HG03064 (cell line): ENCODE measurements around the gene SSBP2.

ENCODE experiments used
- ATAC-seq: cut with Tn5 transposase; IDR thresholded peaks from one replicate; pipeline ENCODE4 v1.9.1; 2021; ENCODE audit warnings: low read depth; ENCODE audit not compliant: unreplicated experiment

Gene SSBP2

DNA sequence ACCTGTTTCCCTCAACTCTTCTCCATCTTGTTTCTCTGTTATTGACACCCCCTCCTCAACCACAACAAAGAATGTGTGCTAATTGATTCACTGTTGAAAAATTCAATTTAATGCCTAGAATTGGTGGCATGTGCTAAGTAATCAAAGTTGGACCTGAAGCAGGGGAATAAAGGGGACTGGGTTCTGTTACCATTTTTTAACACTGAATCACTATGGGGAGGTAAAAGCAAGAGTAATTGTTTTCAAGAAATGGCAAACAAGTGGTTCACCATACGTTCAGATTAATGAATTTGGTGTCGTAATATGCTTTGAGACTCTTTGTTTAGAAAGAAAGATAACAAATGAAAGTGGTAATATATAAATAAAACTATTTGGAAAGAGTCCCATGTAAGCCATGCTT, 17.0 kb upstream of the SSBP2 start:
- no peak for ATAC-seq

DNA sequence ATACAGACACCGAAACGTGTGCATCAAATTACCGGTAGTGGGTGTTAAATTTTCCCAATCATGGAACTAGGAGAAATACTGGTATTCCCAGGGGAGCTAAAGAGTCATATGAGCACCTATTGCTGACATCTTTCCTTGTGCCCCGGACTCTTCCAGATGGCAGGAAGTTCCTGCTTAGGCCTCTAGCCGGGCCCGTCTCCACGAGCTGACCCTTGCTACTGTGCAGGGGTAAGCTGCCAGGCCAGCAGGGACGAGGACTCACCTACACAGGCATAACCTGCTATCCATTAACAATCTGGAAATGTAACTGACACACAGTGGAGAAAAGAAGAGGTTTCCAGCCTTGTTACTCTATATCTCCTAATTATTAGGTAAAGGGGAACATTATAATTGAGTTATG, 16.2 kb upstream of the SSBP2 start:
- no peak for ATAC-seq

DNA sequence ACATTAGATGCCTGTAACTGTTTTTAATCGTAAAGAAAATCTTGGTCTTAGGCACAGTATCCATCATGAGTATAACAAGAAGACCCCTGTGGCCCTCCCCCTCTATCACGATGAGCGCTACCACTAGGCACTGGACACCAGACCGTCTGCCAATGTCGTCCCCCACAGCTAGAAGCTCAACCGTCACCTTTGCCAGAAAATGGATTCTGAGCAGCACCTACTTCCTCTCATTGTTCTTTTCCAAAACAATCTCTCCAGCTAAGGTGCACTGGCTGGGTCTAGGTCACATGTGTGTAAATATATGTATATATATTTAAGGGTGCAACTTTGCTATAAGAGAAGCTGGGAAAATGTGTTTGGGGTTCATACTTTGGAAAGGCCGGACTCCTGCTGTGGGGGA, 15.7 kb upstream of the SSBP2 start:
- no peak for ATAC-seq

DNA sequence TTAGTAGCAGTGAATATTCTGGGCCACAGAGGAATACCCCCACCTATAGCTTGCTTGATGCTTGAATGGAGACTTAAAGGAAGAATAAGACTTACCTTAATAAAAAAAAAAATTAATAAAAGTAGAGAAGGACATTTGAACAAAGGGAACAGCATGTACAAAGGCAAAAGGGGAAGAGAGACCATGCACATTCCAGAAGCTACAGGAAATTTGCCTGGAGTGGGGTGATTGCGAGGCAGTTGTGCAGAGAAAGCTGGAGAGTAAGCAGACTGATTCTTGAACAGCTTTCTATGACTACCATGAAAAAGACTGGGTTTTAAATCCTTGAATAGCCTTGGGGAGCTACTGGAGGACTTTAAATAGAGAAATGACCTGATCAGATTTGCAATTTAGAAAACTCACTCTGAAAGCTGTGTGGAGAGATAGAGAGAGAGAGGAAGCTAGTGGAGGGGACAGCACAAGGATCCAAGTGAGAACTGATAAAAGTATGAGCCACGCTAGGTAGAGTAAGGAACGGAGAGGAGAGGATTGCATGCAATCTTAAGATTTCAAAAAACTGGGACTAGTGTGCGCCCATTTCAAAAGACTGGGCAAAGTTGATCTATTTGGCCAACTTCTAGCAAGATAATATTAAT, 12.5 kb upstream of the SSBP2 start:
- no peak for ATAC-seq

DNA sequence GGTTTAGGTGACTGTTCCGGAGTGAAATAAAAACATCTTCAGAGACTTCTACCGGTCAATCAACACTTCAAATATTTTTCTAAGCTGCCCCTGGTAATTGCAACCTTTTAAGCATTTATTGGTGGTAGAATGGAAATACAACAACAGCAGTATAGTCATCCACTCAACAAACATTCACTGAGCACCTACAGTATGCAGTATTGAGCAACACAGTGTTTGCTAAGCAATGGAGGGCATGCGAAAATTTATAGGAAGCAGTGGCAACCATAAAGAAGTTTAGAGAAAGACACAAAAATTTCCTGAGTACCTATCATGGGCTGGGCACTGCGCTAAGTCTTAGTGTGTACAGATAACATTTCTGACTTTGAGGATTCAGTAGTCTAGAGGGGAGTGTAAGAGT, 12.0 kb upstream of the SSBP2 start:
- no peak for ATAC-seq

DNA sequence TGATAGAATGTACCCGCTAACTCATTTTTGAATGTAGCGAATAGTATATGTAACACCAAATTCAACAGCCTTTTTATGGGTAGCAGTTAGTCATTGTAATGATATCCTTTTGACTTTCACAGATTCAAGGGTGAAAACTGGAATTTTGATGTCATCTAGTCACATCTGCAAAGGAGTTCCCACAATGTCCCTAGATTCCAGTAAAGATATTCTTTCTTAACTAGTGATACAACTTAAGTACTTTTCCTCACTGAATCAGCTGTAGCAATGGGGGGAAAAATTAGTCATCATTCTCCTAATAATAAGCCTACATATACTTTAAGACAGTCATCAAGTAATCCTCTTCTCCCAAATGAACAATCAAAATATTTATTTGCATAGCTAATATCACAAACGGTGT, 11.5 kb upstream of the SSBP2 start:
- no peak for ATAC-seq

DNA sequence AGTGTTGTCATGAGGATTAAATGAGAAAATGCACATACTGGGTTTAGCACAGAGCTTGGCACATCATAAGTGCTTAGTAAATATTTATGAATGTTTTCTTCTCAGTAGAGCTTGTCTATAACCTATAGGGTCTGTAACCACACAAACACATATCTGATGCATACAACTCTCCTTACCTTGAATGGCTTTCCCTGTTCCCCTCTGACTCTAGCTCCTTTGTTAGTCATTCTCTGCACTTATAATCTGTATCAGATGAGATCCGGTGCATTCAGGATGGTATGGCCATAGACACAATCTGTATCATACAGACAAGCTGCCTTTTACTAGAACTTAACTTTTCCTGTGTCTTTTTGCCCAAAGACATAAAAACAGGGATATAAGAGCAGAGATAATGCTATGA, 11.1 kb upstream of the SSBP2 start:
- ATAC-seq = no peak

DNA sequence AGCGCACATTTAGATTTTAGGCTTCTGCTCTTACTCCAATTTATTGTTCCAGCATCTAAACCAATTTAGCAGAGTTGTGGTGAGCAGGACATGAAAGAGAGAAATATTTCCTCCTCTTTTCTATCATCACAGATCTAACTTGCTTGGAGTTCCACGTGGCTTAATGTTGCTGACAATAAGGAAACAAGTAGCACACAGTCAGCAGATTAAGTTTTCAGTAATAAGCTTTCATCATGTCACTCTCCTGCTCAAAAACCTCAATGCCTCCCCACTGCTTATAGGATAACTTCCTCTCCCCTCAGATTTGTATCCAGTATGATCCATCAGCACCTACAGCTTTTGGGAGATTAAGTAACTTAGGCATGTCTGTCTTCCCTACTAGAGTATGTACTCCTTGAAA, 10.4 kb upstream of the SSBP2 start:
- ATAC-seq = no peak

DNA sequence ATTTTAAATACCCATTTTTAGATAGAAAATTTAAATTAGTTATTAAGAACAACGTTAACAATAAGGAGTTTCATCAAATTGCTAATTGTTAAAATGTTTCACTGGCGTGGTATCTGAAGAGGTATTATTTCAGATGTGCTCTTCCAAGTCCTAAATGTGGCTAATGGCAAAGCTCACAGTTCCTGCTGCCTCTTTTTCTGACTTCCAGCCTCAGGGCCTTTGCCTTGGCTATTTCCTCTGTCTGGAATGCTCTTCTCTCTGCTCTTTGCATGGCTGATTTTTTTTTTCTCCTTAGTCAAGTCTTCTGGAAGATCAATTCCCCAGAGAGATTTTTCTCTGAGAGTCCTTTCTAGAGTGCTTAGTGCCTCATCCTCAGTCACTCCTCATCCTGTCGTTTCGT, 9.6 kb upstream of the SSBP2 start:
- no peak for ATAC-seq

DNA sequence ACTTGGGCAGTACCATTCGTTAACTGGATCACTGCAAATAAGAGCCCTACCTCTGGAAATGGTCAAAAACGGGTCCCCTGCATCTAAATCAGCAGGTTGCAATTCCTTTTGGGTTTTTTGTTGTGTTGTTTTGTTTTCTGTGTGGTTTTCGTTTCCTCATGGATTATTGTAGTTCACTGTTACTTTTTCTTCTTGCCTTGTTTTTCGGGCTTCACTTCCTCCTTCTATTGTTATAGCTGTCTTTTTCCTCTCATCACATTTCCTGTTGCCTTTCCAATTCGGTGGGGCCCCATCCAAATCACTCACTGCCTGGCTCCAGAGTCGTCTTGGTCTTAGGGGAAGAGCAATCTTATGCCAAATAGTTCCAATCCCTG, 8.7 kb upstream of the SSBP2 start:
- no peak for ATAC-seq

DNA sequence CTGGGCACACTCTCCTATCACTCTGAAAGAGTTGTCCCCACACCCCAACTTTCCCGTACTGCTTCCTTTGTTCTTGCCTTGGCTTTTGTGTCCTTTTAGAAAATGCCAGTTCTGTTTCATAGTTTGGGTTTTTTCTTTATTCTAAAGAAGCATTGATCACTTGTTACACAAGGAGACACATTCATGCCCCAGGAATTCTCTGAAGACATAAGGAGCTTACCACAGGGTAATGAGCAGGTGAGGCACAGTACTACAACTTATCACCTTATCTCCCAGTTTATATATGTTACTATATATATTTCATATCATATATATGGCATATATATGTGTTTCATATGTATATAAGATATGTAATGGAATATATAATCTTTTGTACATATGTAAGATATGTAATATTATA, 6.5 kb upstream of the SSBP2 start:
- ATAC-seq = no peak

DNA sequence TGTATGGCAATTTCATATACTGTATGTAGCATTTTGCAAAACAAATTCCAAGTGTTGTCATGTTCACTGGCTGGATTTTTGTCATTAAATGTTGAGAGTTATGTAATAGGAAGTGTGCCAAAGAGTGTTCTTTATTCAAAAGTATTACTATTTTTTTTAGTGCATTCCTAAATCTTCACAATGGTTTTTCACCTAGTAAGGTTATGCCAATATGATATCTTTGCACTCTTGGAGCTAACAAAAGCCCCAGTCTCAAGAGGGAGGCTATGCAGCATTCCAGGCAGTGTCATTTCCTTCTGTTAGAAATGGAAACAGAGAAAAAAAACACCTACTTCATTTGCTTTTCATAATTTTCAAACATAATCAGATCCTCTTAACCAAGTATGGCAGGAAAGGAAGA, 5.1 kb upstream of the SSBP2 start:
- ATAC-seq = no peak

DNA sequence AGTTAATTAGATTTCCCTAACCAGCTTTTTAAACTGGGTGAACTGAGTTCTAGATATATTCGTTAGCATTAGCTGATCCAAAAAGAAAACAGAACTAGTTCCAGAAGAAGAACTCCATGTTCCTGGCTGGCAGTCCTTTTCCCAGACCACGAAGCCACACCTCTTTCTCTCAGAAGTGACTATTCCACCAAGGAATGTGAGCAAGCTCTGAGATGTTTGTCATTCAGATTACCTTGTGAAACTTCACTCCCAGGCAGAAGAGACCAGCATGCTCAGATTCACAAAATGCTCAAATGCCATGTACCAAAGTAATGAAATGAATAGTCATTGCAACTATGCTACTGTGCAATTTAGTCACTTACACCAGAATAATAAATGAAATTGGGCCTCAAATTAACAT, 4.4 kb upstream of the SSBP2 start:
- ATAC-seq = no peak

DNA sequence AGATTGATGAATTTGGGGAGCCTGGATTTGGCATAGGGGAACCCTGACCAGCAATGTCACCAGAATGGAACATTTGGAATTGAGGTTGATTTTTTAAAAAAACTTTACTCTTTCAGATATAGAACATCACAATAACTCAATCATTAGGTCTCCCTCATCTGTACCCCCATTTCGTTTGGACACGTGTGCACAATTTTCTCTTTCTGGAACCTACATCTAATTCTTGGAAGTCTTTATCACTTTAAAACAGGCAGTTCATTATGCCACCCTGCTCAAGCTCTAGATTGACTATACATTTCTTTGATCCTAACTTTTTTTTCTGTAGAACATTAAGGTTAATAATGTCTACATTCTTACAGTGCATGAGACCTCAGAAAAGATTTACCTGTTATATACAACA, 3.7 kb upstream of the SSBP2 start:
- ATAC-seq = no peak

DNA sequence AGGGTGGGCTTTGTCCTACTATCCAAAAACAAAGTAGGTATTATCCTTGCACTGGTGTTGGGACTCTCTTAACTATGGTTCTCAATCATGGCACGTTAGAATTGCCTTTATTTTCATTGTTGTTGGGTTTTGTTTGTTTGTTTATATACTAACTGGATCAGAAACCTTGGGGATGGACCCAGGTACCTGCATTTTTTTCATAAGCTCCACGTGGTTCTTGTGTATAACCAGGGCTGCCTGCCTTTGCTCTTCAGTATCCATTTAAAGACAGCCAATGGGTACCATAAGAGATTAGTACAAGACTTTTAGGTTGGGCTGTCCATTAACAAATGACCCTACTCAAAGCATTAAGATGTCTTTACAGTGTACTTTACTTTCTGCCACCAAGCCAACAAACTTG, 2.5 kb upstream of the SSBP2 start:
- ATAC-seq = no peak

DNA sequence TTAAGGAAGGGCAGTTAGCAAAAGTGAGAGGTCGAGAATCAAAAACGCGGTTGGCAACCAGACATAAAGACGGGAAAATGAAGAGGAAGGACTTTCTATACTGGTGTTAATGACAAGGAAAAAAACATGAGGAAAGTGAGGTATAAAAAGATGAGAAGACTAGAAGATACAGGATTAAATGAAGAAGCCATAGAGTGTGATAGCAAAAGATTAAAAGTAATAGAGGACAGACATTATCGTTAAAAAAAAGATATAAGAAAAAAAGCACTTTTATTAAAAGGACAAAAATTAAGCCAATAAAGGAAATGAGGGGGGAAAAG, 1.7 kb upstream of the SSBP2 start:
- no peak for ATAC-seq

DNA sequence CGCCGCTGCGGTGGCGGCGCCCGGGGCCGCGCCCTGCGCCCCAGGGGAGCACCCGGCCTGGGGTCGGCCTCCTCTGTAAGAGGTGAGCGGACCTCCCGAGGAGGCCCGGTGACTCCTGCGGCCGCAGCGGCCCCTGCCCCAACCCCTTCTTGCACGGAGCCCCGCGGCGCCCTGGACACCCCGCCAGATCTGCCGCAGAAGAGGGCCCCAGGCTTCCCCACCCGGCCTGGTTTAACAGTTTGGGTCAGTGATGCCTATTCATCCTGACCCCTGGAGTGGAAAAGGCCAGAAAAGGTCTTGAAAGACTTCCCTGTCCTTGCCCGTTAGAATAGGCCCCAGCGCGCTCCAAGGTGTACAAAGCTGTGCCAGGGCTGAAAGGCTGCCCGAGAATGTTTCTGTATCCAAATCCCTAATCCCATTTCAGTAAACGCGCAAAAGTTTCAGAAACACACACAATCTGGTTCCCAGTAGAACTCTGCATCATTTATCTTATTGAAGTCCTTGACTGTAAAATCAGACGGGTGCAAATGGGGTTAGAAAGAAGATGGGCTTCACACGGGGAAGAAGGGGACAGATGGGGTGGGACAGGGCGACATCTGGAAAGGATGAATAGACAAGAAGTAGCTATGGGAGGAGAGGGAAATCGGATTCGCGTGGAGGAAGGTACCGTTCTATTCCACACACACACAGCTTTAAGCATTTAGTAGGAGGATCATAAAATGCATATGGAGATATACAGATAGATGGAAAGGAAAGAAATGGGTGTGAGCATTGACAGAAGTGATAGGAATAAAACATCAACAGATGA, 1.1 kb upstream of the SSBP2 start:
- ATAC-seq = no peak

DNA sequence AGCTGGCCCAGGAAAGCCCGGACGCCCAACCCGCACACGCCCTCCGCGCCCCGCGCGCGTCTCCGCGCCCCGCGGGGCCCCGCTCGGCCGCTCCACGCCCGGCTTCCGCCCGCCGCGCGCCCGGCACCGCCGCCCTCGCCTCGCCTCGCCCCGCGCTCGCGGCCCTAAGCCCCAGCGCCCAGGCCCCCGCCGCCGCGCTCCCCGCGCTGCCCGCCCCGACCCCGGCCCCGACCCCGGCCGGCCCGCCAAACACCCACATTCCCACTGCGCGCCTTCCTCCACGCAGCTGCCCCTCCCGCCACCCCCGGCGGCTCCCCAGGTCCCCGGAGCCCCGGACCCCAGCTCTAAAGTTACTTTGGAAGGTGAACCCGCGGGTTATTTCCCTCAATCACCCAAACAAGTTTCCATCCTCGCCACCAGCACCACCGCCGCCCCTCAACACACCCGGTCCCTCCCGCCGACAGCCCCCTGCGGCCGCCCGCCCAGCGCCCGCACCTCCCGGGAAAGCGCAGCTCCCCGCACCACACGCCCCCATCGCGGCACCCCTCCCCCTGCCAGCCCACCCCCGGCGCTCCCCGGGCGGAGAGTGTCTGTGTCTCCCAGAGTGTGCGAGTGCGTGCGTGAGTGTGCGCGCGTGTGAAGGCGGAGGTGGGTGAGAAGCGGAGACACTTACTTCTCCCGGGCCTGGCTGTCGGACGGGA, 439 bp downstream of the SSBP2 start:
- peak; percentile 20 for ATAC-seq

DNA sequence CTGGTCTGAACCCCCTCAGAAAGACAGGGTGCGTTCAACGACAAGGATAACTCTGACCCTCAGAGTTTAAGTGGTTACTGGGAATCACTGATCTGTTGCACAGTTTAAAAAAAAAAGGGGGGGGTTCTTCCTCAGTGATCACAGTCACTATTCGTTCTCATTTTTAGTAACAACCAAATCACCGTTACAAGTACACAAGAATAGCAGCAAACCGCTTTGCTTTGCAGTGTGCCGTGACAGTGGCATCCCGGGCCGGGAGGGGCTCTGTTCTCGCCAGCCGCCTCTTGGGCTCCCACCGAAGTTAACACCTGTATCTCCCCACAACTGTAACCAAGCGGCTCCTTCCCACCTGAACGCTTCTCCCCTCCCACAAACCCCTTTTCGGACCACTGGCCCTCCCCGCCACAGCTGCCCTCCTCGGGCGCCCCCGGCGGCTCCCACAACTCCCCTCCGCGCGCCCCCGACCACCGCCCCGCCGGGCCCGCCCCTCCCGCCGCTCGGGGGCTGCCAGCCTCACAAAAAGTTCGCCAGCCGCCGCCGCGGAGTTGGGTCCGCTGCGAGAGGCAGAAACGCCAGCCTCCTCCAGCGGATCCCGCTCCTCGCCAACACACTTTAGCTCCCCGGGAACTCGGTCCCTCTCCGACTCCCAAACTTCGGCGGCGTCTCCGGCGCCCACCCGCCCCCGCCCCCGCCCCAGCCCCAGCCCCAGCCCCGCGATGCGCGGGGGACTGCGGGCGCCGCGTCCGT, 1.2 kb downstream of the SSBP2 start:
- peak; percentile 46 for ATAC-seq

DNA sequence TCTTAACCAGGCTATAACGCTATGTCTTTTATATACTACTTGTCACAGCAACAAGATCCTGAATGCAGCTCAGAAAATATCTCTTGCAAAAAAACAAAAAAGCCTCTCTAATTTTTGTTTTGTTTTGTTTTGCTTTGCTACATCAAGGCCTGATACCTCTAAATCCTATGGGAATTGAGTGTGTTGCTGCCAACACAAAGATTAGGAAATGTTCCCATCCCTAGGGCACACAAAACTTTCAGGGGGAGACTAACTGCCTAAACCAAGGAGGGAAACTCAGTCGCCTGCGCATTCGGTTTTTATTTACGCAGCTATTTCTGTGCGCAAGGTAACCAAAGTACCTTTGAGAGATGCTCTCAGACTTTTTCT, 1.7 kb downstream of the SSBP2 start:
- ATAC-seq = no peak

DNA sequence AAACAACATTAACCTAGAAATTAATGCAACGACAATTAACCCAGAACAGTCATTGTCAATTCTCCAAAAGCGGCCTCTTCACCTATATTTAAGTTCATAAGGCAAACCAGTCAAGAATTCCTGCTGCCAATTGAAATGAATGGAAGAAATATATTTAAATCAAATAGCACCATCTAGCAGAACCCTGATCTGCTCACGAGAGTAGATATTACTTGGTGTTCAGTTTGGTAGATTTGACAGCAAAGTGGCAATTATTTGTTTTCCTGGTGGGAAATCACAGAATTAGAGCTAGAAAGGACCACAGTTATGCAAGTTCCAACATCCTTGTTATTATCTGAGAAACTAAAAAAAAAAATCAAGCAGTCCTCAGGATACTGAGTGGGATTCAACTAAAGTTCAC, 2.3 kb downstream of the SSBP2 start:
- ATAC-seq = no peak

DNA sequence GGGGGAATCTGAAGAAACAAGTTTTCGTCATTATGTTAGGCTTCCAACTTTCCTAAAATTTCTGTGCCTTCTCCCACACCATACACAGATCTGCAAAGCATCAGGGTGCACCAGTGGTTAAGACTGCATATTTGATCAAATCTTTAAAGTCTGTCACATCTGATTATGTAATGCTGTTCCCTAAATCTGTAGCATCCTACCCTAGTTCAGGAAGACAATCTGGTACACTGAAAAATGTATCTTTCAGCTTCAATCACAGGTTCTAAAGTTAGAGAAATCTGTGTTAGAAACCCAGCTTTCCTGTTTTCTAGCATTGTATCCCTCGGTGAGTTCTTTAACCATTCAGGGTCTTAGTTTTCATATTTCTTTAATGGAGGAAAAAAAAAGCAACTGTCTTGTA, 3.9 kb downstream of the SSBP2 start:
- no peak for ATAC-seq
